NCI-H1048 (cell line): ENCODE data around the gene ATP6V0D1.
"Not testable (repeated sequence)": the region's sequence is repeated elsewhere in the genome, so short reads cannot be mapped to it uniquely, and the experiment has no call there.

Experiments
- DNase-seq: peaks from one replicate; lab custom pipeline; 2025; lab: John Stamatoyannopoulos, UW

Gene ATP6V0D1

GRCh38 chr16:67504031-67505021, 23.4 kb upstream of the ATP6V0D1 start:
- DNase-seq = no peak

- DNase-seq = no peak
Observed at GRCh38 chr16:67499106-67499505, 18.1 kb upstream of the ATP6V0D1 start.

- no peak for DNase-seq
Observed at GRCh38 chr16:67490335-67491096, 9.6 kb upstream of the ATP6V0D1 start.

GRCh38 chr16:67489401-67490083, 8.6 kb upstream of the ATP6V0D1 start:
- no peak for DNase-seq

- DNase-seq = not testable (repeated sequence)
Observed at GRCh38 chr16:67487561-67487960, 6.6 kb upstream of the ATP6V0D1 start.

GRCh38 chr16:67486805-67487204, 5.8 kb upstream of the ATP6V0D1 start:
- no peak for DNase-seq

- no peak for DNase-seq
Observed at GRCh38 chr16:67483731-67484525, 3.0 kb upstream of the ATP6V0D1 start.

- DNase-seq = no peak
Observed at GRCh38 chr16:67483150-67483549, 2.2 kb upstream of the ATP6V0D1 start, which contains the start of gene AGRP. Gene AGRP, minus strand, starts transcription at chr16:67483547. Its CDS starts 149 bp downstream, at chr16:67483398.

- DNase-seq = no peak
Observed at GRCh38 chr16:67482233-67482924, 1.4 kb upstream of the ATP6V0D1 start.

GRCh38 chr16:67481561-67482232, 740 bp upstream of the ATP6V0D1 start:
- no peak for DNase-seq

GRCh38 chr16:67477960-67478554, 2.9 kb downstream of the ATP6V0D1 start:
- no peak for DNase-seq

- DNase-seq = no peak
Observed at GRCh38 chr16:67474551-67475455, 6.2 kb downstream of the ATP6V0D1 start.

- no peak for DNase-seq
Observed at GRCh38 chr16:67471758-67472384, 9.1 kb downstream of the ATP6V0D1 start.

GRCh38 chr16:67470359-67470758, 10.6 kb downstream of the ATP6V0D1 start:
- no peak for DNase-seq

- DNase-seq = no peak
Observed at GRCh38 chr16:67468731-67469130, 12.2 kb downstream of the ATP6V0D1 start.

GRCh38 chr16:67466581-67466980, 14.4 kb downstream of the ATP6V0D1 start:
- no peak for DNase-seq

GRCh38 chr16:67464565-67464964, 16.4 kb downstream of the ATP6V0D1 start:
- DNase-seq = no peak

GRCh38 chr16:67463691-67464090, 17.3 kb downstream of the ATP6V0D1 start:
- no peak for DNase-seq
